Activated CD4-positive, alpha-beta T cell treated with anti-CD3 and anti-CD28 coated beads, Interleukin-2, amount 50 U/mL, for 16 hours (primary cell): ENCODE measurements around the gene ZNF335.
A peak's percentile ranks its signal among the peaks of the same experiment; 100 is the strongest.
"Not testable (repeated sequence)": the region's sequence is repeated elsewhere in the genome, so short reads cannot be mapped to it uniquely, and the experiment has no call there.

ENCODE experiments used
- DNase-seq: peaks from one replicate; pipeline ENCODE4 v3.0.0-alpha.2; 2020

The ZNF335 gene

GRCh38 chr20:45931680-45932079 lies 40.3 kb downstream of the ZNF335 start:
- not testable (repeated sequence) for DNase-seq

DNA sequence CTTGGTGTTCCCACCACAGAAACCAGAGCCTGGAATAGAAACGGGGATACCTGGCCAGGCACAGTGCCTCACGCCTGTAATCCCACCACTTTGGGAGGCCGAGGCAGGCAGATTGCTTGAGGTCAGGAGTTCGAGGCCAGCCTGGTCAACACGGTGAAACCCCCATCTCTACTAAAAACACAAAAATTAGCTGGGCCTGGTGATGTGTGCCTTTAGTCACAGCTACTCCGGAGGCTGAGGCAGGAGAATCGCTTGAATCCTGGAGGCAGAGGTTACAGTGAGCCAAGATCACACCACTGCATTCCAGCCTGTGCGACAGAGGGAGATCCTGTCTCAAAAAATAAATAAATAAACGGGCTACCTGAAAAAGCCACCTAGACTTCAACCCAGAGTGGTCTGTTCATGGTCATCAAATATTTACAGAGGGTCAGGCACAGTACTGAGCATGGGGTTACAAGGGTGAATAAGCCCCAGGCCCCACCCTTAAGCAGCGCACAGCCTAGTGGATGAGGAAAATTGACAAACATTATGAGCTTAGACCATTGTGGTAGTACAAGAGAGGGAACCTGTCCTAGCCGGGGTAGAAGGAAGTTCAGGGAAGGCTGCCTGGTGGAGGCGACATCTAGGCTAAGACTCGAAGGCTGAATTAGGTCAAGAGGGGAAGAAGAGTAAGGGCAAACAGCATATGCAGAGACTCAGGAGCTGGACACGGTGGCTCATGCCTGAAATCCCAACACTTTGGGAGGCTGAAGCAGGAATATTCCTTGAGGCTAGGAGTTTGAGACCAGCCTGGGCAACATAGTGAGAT lies 44.7 kb downstream of the ZNF335 start:
- DNase-seq = no peak

GRCh38 chr20:45926731-45927070 lies 45.3 kb downstream of the ZNF335 start:
- no peak for DNase-seq

DNA sequence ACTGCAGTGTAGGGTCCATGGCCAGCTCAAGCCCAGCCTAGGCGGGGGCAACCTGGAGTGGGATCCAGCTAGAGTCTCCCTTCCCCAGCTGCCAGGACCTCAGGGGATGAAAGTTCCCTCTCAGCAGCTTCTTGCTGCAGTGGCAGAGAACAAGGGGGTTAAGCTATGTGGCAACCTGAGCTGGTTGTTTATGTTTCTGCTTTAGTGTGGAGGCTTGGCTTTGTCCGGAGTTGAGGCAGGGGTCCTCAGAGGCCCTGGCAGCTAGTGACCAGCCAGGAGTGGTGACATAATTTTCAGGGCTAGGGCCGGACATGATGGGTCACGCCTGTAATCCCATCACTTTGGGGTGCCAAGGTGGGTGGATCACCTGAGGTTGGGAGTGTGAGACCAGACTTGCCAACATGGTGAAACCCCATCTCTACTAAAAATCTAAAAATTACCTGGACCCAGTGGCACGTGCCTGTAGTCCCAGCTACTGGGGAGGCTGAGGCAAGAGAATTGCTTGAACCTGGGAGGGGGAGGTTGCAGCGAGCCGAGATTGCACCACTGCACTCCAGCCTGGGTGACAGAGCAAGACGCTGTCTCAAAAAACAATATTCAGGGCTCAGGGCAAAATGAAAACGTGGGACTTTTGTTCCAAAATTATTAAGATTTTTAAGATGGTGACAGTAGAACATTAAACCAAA lies 46.0 kb downstream of the ZNF335 start:
- DNase-seq = no peak

DNA sequence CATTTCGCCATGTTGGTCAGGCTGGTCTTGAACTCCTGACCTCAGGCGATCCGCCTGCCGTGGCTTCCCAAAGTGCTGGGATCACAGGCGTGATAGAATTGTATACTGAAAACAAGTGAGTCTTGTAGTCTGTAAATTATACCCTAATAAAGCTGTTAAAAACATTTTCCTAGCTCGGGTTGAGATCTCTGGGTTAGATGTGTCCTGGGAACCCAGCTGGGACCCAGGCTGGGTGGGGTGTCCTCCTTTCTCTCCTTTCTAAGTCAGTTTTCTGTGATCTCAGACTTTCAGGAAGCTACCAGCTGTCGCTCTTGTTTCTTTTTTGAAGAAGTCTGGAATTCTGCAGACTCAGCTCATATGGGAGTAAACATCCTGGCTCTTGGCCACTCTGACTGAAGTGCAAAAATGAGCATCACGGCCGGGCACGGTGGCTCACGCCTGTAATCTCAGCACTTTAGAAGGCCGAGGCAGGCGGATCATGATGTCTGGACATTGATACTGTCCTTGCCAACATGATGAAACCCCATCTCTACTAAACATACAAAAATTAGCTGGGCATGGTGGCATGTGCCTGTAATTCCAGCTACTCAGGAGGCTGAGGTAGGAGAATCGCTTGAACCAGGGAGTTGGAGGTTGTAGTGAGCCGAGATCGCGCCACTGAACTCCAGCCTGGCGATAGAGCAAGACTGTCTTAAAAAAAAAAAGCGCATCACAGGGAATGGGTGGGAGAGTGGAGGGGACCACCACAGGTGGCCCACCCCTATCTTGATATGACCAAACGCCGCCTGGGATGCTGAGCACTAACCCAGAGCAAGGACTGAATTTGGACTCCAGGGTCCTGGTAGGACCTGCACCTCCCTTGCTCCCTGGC lies 47.4 kb downstream of the ZNF335 start:
- DNase-seq = no peak

DNA sequence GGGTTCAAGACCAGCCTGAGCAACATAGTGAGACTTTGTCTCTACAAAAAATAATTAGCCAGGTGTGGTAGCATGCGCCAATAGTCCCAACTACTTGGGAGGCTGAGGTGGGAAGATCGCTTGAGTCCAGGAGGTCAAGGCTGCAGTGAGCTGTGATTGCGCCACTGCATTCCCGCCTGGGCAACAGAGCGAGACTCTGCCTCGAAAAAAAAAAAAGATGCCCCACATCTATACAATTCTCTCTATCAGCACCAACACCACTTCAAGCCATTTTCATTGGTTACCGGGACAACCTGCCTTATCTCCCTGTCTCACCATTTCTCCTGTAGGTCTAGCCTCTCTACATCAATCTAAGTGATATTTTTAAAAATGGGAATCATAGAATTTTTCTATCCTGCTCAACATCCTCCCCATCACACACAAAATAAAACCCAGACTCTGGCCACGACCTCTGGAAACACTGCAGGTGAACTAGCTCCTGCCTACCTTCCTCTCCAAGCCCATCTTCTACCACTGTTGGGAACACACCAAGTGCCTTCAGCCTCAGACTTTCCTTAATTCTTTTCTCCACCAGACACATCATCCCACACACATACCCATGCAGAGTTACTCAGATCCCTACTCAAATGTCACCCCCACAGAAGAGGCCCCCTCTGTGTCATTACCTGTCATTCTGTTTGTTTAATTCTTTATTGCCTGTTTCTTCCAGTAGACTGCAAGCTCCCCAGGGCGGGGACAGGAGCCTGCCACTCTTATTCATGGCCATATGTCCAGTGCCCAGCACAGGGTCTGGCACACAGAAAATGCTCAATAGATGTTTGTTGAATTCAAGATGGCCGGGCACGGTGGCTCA lies 50.4 kb downstream of the ZNF335 start:
- DNase-seq = no peak

GRCh38 chr20:45920462-45921336 lies 51.3 kb downstream of the ZNF335 start:
- no peak for DNase-seq

- no peak for DNase-seq
Measured at GRCh38 chr20:45919542-45920399, 52.2 kb downstream of the ZNF335 start.

GRCh38 chr20:45918779-45919537 lies 53.0 kb downstream of the ZNF335 start:
- no peak for DNase-seq

GRCh38 chr20:45918182-45918737 lies 53.7 kb downstream of the ZNF335 start:
- DNase-seq = no peak

DNA sequence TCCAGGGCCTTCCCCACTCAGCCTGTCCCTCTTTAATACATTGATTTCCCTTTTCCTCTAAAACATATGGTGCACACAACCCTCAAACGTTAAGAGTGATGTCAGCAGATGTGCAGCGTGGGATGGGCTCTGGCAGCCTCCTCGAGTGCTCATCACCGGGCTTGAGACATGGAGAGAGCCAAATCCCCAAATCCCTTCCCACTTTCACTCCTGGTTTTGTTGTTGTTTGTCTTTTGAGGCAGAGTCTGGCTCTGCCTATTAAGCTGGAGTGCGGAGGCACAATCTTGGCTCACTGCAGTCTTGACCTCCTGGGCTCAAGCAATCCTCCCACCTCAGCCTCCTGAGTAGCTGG lies 54.2 kb downstream of the ZNF335 start:
- DNase-seq = no peak

GRCh38 chr20:45913116-45913515 lies 58.9 kb downstream of the ZNF335 start:
- DNase-seq = no peak

DNA sequence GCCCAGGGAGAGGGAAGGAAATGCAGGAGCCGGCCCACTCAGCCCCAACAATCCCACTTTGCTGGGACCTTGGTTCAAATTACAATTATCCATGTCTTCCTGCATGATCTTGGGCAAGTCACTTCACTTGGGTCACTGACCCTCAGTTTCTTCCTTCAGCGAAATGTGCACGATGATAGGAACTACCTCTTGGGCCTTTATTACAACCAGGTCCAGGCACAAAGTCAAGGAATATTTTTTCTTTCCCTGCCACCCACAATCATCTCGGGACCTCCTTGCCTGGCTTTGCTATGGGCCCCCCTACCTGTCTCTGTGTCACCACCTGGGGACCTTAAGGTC lies 59.7 kb downstream of the ZNF335 start:
- no peak for DNase-seq

DNA sequence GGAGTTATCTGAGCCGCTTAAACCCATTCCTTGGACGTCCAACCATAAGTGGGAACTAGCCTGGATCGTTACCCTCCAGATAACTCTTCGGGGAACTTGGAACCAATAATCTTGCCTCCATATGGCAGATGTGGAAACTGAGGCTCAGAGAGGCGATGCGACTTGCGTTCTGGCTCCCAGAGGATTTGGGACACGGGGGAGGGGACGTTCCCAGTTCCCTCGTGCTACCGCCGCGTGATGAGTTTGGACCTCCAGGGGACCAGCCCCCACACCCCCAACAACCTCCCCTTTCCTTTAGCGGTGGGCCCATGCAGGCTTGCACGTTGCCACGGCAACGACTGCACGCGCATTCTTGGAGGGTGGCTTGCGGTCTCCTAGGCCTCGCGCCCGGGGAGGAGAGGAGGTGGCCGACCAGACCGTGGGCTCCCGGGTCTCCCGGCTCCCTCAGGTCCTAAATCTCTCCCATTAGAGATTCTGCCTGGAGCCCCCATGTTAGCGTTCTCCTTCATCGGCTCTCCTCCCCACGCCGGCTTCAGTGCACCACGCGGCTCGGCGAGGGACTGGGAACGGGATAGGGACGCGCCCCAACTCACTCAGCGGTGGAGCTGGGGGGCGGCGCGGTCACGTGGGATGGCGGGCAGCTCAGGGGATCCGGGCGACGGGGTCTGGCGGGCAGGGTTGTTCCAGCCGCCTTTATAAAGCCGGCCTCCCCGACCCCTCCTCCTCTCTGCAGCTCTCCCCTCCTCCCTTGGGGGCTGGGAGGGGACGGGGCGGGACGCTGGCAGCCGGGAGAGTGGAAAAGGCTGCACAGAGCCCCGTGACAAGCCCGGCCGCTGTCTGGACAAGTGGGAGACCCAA lies 60.3 kb downstream of the ZNF335 start, which contains the start of gene PLTP:
Gene PLTP (minus strand): TSS at position 670 of the 858 bp plus-strand sequence. CDS start 703 bp downstream, outside the sequence.
- DNase-seq = peak; percentile 24

- peak; percentile 97 for DNase-seq
Measured at GRCh38 chr20:45910670-45911485, 61.1 kb downstream of the ZNF335 start.

GRCh38 chr20:45909817-45910669 lies 62.0 kb downstream of the ZNF335 start:
- no peak for DNase-seq
